ENCODE measurements around the gene SH3PXD2A.

DNA sequence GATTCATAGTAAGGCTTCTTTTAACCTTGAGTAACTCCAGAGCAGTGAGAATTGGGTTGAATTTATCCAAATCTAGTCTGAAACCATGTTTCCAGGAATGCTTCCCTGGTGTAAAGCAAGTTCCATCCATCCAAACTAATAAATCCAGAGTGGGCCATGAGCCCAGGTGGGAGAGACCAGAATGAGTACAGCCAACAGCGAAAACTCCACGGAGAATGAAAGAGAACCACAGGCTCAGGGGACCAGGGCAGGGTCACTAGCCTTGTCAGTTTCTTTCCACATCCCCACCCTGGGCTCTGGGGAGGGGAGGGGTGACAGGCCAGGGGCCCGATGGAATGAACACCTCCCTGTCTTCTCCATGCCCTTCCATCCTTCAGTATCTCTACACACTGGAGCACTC, 181.8 kb downstream of the SH3PXD2A start:
- TF ChIP-seq, protein P1, sequence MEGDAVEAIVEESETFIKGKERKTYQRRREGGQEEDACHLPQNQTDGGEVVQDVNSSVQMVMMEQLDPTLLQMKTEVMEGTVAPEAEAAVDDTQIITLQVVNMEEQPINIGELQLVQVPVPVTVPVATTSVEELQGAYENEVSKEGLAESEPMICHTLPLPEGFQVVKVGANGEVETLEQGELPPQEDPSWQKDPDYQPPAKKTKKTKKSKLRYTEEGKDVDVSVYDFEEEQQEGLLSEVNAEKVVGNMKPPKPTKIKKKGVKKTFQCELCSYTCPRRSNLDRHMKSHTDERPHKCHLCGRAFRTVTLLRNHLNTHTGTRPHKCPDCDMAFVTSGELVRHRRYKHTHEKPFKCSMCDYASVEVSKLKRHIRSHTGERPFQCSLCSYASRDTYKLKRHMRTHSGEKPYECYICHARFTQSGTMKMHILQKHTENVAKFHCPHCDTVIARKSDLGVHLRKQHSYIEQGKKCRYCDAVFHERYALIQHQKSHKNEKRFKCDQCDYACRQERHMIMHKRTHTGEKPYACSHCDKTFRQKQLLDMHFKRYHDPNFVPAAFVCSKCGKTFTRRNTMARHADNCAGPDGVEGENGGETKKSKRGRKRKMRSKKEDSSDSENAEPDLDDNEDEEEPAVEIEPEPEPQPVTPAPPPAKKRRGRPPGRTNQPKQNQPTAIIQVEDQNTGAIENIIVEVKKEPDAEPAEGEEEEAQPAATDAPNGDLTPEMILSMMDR (IDR thresholded peaks at IDR 0.05 in 8 of 11, conservative IDR thresholded peaks at IDR 0.05 in 3 of 11), result no peak
- TF ChIP-seq POLR2A (IDR thresholded peaks at IDR 0.05), result no peak
- no peak for TF ChIP-seq POLR2AphosphoS5 (IDR thresholded peaks at IDR 0.05)
